Coronary artery (tissue), 2 donors: ENCODE data around the gene HSP90AB1.

Source experiments
- DNase-seq: peaks from one replicate; pipeline ENCODE4 v3.0.0-alpha.2; 2017; ENCODE audit warnings: low spot score
- H3K27ac ChIP-seq, 2 donors: fragments of 200-600 bp; sonication (generic); one replicate each; pipeline ENCODE4 v1.5.1; 2016 to 2019
- H3K4me3 ChIP-seq: fragments of 200-600 bp; sonication (generic); 2 replicates; pipeline ENCODE4 v1.5.1; 2016; ENCODE audit warnings: mild to moderate bottlenecking, moderate library complexity
- TF ChIP-seq, protein P1 (sequence below): fragments of 200-600 bp; sonication (generic); IDR thresholded peaks from one replicate; pipeline ENCODE4 v1.5.1; 2019; ENCODE audit warnings: antibody characterized with exemption

The HSP90AB1 gene

DNA sequence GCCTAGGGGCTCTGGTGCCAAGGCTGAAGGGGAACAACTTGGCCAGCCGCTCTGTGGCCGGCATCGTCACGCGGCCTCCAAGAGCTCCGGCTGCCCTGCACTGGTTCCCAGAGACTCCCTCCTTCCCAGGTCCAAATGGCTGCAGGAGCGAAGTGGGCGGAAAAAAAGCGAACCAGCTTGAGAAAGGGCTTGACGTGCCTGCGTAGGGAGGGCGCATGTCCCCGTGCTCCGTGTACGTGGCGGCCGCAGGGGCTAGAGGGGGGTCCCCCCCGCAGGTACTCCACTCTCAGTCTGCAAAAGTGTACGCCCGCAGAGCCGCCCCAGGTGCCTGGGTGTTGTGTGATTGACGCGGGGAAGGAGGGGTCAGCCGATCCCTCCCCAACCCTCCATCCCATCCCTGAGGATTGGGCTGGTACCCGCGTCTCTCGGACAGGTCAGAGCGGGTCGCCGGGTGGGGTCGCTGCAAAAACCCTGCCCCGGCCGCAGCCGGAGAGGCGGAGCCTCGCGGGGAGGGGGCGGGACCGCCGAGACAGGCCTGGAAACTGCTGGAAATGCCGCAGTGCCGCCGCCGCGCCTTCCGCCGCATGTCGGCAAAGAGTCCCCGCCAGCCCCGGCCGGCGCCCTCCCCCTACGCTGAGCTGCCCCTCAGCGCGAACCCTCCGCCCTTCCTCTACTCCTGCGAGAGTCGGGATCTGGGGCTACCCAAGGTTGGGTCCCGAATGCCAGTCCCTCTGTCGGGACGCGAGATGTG, 814 bp upstream of the HSP90AB1 start:
- peak; percentile 93 for DNase-seq
- Histone ChIP-seq H3K27ac (peak overlapping the region; percentile 100), H3K4me3 (peak overlapping the region; percentile 79)
- TF ChIP-seq, protein P1, sequence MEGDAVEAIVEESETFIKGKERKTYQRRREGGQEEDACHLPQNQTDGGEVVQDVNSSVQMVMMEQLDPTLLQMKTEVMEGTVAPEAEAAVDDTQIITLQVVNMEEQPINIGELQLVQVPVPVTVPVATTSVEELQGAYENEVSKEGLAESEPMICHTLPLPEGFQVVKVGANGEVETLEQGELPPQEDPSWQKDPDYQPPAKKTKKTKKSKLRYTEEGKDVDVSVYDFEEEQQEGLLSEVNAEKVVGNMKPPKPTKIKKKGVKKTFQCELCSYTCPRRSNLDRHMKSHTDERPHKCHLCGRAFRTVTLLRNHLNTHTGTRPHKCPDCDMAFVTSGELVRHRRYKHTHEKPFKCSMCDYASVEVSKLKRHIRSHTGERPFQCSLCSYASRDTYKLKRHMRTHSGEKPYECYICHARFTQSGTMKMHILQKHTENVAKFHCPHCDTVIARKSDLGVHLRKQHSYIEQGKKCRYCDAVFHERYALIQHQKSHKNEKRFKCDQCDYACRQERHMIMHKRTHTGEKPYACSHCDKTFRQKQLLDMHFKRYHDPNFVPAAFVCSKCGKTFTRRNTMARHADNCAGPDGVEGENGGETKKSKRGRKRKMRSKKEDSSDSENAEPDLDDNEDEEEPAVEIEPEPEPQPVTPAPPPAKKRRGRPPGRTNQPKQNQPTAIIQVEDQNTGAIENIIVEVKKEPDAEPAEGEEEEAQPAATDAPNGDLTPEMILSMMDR, result no peak

DNA sequence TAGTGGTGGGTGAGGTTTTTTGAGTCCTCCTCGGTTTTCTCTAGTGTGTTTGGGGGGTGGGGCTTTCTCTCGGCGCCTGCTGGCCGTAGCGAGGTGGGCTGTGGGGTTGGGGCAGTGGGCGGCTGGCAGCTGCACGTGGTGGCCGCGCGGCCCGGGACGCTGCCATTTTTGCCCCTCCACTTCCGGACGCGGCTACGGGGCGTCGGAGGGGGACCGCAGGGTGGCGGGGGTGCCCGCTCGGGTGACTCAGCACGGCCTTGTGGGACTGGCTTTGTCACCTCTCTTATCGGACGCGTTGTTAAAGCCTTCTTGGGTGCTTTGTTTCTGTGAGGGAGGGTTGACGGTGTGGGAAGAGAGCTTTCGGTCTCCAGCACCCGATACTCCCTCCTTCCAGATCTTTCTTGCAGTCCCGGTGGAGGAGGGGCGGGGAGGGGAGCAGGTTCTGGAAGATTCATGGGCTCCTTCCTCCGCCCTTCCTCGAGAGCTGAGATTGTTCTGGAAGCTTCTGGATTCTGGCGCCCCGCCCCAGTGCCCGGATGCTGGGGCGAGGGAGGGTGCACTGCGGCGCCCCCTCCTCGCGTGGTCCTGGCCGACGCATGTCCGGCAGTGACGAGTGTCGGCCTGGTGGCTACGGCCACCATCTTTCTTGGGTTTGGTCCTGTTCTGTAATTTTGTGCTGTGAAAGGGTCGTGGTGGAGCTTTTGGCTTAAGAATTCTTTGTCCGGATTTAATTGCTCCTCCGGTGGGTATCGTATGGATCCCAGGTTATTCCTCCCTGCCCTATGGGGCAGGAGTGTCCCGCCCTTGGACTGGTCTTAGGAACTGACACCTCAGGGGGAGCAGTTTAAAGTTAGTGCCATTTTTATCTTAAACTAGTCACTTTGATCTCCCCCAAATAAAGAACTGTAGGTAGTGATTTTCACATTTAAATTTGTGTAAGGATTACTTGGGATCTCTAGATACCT, 719 bp downstream of the HSP90AB1 start:
- TF ChIP-seq, protein P1, result no peak
- no peak for DNase-seq
- Histone ChIP-seq H3K27ac (peak overlapping the region; percentile 100), H3K4me3 (peak overlapping the region; percentile 79)

DNA sequence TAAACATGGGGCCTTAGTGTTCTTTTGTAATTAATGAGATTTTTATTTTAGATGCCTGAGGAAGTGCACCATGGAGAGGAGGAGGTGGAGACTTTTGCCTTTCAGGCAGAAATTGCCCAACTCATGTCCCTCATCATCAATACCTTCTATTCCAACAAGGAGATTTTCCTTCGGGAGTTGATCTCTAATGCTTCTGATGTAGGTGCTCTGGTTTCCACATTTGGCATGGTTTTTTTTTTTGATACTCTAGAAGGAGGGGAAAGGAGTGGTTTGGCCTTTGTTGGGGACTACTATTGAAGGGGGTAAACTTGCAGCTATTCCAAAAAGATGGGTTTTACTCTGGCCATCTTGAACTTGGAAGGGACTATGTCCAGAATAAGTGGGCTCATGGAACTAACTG, 1.7 kb downstream of the HSP90AB1 start:
- Histone ChIP-seq H3K4me3 (peak overlapping the region; percentile 79), H3K27ac (peak overlapping the region; percentile 100)
- TF ChIP-seq, protein P1, result no peak
- DNase-seq, result no peak

DNA sequence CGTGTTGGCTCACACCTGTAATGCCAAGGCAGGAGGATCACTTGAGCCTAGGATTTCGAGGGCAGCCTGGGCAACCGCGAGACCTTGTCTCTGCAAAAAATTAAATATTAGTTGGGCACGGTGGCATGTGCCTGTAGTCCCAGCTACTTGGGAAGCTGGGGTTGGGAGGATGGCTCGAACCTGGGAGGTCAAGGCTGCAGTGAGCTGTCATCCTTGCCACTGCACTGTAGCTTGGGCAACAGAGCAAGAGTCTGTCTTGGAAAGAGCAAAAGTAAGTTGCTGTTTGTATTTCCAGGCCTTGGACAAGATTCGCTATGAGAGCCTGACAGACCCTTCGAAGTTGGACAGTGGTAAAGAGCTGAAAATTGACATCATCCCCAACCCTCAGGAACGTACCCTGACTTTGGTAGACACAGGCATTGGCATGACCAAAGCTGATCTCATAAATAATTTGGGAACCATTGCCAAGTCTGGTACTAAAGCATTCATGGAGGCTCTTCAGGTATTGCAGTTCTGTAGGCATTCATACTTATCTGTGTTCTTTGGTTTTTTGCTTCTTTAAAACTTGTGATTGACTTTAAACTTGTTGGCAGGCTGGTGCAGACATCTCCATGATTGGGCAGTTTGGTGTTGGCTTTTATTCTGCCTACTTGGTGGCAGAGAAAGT, 2.3 kb downstream of the HSP90AB1 start:
- Histone ChIP-seq H3K4me3 (peak overlapping the region; percentile 79), H3K27ac (no peak overlapping the region)
- no peak for DNase-seq
- TF ChIP-seq, protein P1, result no peak

DNA sequence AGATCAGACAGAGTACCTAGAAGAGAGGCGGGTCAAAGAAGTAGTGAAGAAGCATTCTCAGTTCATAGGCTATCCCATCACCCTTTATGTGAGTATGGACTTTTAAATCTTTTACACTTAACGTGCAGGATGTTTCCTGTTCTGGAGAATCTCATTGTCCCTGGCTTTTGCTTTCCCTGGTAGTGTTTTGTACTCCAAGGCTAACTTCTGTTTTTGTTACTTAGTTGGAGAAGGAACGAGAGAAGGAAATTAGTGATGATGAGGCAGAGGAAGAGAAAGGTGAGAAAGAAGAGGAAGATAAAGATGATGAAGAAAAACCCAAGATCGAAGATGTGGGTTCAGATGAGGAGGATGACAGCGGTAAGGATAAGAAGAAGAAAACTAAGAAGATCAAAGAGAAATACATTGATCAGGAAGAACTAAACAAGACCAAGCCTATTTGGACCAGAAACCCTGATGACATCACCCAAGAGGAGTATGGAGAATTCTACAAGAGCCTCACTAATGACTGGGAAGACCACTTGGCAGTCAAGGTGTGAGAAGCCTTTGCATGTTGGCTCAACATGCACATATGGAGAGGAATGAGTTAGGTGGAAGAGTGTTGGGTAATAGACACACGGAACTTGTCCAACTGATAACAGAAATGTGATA, 3.3 kb downstream of the HSP90AB1 start:
- no peak overlapping the region for H3K4me3 ChIP-seq
- no peak overlapping the region for H3K27ac ChIP-seq
- TF ChIP-seq, protein P1, result no peak
- no peak for DNase-seq

DNA sequence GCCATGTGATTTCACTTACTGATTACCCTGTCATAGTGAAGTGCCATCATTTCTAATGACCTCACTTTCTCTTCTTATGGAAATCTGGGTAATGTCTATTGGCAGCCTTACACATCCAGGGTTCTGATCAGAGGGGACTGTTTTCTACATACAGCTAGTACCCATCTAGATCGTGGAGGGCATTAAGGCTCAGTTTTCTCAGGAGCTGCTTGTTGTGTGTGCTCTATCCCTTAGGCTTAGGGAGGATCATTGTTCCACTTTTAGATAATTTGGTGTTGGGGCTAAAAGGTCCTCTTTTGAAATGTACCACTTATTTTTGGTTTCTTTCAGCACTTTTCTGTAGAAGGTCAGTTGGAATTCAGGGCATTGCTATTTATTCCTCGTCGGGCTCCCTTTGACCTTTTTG, 3.8 kb downstream of the HSP90AB1 start:
- H3K27ac ChIP-seq, result no peak overlapping the region
- TF ChIP-seq, protein P1, result no peak
- no peak for DNase-seq

More for the DNA sequence above, 3.8 kb downstream of the HSP90AB1 start:
- H3K4me3 ChIP-seq, result no peak overlapping the region
